ENCODE data around the gene PXT1.
"Not testable (repeated sequence)": the region's sequence is repeated elsewhere in the genome, so short reads cannot be mapped to it uniquely, and the experiment has no call there.

The PXT1 gene

DNA sequence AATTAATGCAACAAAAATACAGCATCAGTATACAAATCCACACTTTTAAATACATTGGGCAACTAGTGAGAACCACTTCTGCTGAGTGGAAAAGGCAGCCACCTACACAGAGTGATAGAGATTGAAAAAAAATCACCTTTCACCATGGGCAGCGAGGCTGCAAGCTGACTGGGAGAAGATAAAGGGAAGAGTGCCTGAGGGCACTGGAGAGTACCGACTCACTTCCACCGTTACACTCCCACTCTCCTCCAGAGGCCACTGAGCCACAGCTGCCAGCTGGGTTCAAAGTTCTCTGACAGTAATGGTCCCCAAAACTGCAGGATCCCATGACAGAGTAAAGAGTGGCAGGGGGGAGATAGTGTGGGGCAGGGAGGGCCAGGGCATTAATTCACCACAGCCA, 24.1 kb downstream of the PXT1 start:
- H3K4me3 ChIP-seq (ENCODE audit: low read length) = no peak overlapping the region
- no peak for TF ChIP-seq CTCF (conservative IDR thresholded peaks at IDR 0.05; ENCODE audit: low read length)
- DNase-seq (ENCODE audit: low read depth) = no peak

- peak; percentile 53 for DNase-seq (ENCODE audit: low read depth)
- no peak overlapping the region for H3K4me3 ChIP-seq (ENCODE audit: low read length)
- no peak for TF ChIP-seq CTCF (conservative IDR thresholded peaks at IDR 0.05; ENCODE audit: low read length)
Measured at GRCh38 chr6:36414481-36414880, 28.2 kb downstream of the PXT1 start.

- TF ChIP-seq CTCF (conservative IDR thresholded peaks at IDR 0.05; ENCODE audit: low read length) = no peak
- H3K4me3 ChIP-seq (ENCODE audit: low read length) = no peak overlapping the region
- DNase-seq (ENCODE audit: low read depth) = no peak
Measured at GRCh38 chr6:36413489-36414480, 28.9 kb downstream of the PXT1 start.

DNA sequence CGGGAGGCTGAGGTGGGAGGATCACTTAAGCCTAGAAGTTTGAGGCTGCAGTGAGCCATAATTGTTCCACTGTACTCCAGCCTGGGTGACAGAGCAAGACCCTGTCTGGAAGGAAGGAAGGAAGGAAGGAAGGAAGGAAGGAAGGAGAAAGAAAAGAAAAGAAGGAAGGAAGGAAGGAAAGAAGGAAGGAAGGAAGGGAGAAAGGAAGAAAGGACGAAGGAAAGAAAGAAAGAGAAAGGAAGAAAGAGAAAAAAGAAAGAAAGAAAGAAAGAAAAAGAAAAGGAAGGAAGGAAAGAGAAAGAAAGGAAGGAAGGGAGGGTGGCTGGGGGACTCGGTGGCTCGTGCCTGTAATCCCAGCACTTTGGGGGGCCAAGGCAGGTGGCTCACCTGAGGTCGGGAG, 32.9 kb downstream of the PXT1 start:
- H3K4me3 ChIP-seq (ENCODE audit: low read length); DNase-seq (ENCODE audit: low read depth): not testable (repeated sequence)

DNA sequence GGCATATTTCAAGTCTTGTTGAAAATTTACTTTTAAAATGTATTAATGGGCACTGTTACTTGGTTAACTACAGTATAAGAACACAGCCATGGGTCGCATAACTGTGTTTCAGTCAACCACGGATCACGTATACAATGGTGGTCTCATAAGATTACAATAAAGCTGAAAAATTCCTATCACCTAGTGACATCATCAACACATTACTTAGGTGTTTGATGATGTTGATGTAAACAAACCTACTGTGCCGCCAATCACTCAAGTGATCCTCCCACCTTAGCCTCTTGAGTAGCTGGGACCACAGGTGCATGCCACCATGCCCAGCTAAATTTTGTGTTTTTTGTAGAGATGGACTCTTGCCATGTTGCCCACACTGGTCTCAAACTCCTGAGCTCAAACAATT, 38.5 kb downstream of the PXT1 start:
- DNase-seq (ENCODE audit: low read depth) = no peak
- TF ChIP-seq CTCF (conservative IDR thresholded peaks at IDR 0.05; ENCODE audit: low read length) = no peak
- no peak overlapping the region for H3K4me3 ChIP-seq (ENCODE audit: low read length)

- no peak for TF ChIP-seq CTCF (conservative IDR thresholded peaks at IDR 0.05; ENCODE audit: low read length)
- peak; percentile 12 for DNase-seq (ENCODE audit: low read depth)
- H3K4me3 ChIP-seq (ENCODE audit: low read length) = no peak overlapping the region
Measured at GRCh38 chr6:36402481-36402880, 40.2 kb downstream of the PXT1 start.

- no peak for TF ChIP-seq CTCF (conservative IDR thresholded peaks at IDR 0.05; ENCODE audit: low read length)
Measured at GRCh38 chr6:36399970-36400369, 42.7 kb downstream of the PXT1 start.

More at GRCh38 chr6:36399970-36400369, 42.7 kb downstream of the PXT1 start:
- no peak for DNase-seq (ENCODE audit: low read depth)
- H3K4me3 ChIP-seq (ENCODE audit: low read length) = no peak overlapping the region
